Stimulated activated CD4-positive, alpha-beta T cell treated with anti-CD3 and anti-CD28 coated beads, TNF-alpha, amount 100 ng/mL, for 1 hour (primary cell): ENCODE measurements around the gene VGLL2.

Experiments
- DNase-seq, 3 donors: peaks; one replicate each; pipeline ENCODE4 v3.0.0-alpha.2; 2020; ENCODE audit warnings: low read depth in 3 of 3, low spot score in 1 of 3

VGLL2 gene

DNA sequence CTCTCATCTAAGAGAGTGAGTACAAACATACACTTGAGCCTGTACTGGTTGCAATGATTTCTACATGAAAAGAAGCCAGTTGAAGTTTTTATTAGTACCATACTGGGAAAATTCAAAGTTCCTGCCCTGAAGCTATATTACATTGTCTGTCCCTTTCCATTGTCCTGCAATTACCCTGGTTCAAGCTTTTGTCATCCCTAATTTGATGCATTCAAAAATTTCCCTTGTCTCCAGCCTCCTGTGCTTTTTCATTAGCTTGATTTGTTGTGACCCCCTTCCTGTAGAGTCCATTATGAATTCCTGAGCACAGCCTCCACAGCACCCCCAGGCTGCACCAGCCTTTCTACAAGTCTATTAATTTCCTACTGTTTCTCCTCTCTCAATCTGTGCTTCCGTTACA, 46.4 kb downstream of the VGLL2 start:
- no peak for DNase-seq

DNA sequence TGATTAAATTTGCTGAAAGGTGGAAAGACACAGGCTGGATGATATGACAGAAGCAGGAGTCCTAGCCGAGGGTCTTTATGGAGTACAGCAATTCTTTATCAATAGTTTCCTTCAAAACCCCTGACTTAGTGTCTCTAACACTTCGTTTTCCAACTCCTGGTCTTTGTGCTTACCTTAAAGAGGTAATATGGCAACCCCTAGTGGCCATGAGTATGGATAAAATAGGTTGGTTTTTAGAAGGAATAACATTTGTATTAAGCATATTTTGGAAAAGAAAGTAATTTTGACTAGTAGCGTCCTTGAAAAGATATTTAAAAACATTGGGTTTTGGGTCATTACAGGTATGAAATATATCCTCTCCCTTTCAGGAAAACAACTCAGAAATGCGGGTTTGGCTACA, 51.9 kb downstream of the VGLL2 start:
- DNase-seq = no peak
